IMR-90 (cell line): ENCODE measurements around the gene RUNX2. TPM values are rescaled to one million over a fixed set of nuclear protein-coding genes. Genes with fewer than 3 reads are reported as not detected.

ENCODE experiments used
- ATAC-seq: fragments of 200-7000 bp; cut with Tn5 transposase; 2 replicates; pipeline ENCODE4 v1.9.1; 2020; ENCODE audit warnings: low read depth, mild to moderate bottlenecking, moderate library complexity
- BruUV-seq: library from RNA; stranded (reverse); fragments of 400-500 nt; replicated peaks from 2 replicates; lab custom pipeline; 2021; lab: Mats Ljungman, UMichigan
- CTCF ChIA-PET: fragments of 300-600 bp; formaldehyde crosslinking; extraction: SDS; loops from one replicate; lab custom pipeline; 2021; ENCODE audit warnings: antibody characterized with exemption; lab: Yijun Ruan, JAX
- POLR2A ChIA-PET: fragments of 300-600 bp; sonication (Branson Sonifier 250); formaldehyde crosslinking; loops from one replicate; lab custom pipeline; 2022; ENCODE audit warnings: antibody characterized with exemption; ENCODE audit not compliant: unreplicated experiment; lab: Charles Lee
- DNase-seq: peaks from one replicate; pipeline ENCODE4 v3.0.0; 2013
- H2AFZ ChIP-seq: replicated peaks from 2 replicates; pipeline ENCODE3; 2013; ENCODE audit warnings: low read length, mild to moderate bottlenecking; ENCODE audit not compliant: poor library complexity
- H2AK5ac ChIP-seq: 2 replicates; pipeline ENCODE4 v1.6.1; 2013; ENCODE audit warnings: low read depth, low read length, inconsistent platforms
- H2AK9ac ChIP-seq: replicated peaks from 2 replicates; pipeline ENCODE3; 2013; ENCODE audit warnings: mild to moderate bottlenecking, low read depth, low read length, moderate library complexity; ENCODE audit not compliant: poor library complexity
- H2BK120ac ChIP-seq: 2 replicates; pipeline ENCODE4 v1.6.1; 2013; ENCODE audit warnings: low read depth, low read length, inconsistent platforms
- H2BK15ac ChIP-seq: 3 replicates; pipeline ENCODE4 v1.6.1; 2013; ENCODE audit warnings: low read depth, low read length, inconsistent platforms
- H2BK20ac ChIP-seq: 2 replicates; pipeline ENCODE4 v1.6.1; 2013; ENCODE audit warnings: low read depth, mild to moderate bottlenecking, inconsistent platforms, low read length, moderate library complexity
- H2BK5ac ChIP-seq: 2 replicates; pipeline ENCODE4 v1.6.1; 2013; ENCODE audit warnings: mild to moderate bottlenecking, low read depth, low read length, inconsistent platforms; ENCODE audit not compliant: poor library complexity, severe bottlenecking
- H3K14ac ChIP-seq: replicated peaks from 2 replicates; pipeline ENCODE4 v1.6.1; 2013; ENCODE audit warnings: low read depth, low read length, inconsistent platforms
- H3K18ac ChIP-seq: 2 replicates; pipeline ENCODE4 v1.6.1; 2013; ENCODE audit warnings: low read depth, low read length, control low read depth
- H3K23ac ChIP-seq: 2 replicates; pipeline ENCODE4 v1.6.1; 2013; ENCODE audit warnings: low read depth, low read length, inconsistent platforms
- H3K27ac ChIP-seq: 2 replicates; pipeline ENCODE4 v1.5.1; 2013; ENCODE audit warnings: mild to moderate bottlenecking, control low read depth, low read length; ENCODE audit not compliant: insufficient read depth
- H3K27me3 ChIP-seq: 2 replicates; pipeline ENCODE4 v1.6.1; 2013; ENCODE audit warnings: low read length; ENCODE audit not compliant: control insufficient read depth, insufficient read depth
- H3K36me3 ChIP-seq: 2 replicates; pipeline ENCODE4 v1.6.1; 2013; ENCODE audit warnings: low read length, mixed read lengths; ENCODE audit not compliant: control insufficient read depth, insufficient read depth
- H3K4ac ChIP-seq: 2 replicates; pipeline ENCODE4 v1.6.1; 2013; ENCODE audit warnings: low read depth, low read length, inconsistent platforms
- H3K4me1 ChIP-seq: 2 replicates; pipeline ENCODE4 v1.6.1; 2013; ENCODE audit warnings: low read length, mixed read lengths; ENCODE audit not compliant: control insufficient read depth, insufficient read depth
- H3K4me2 ChIP-seq: 2 replicates; pipeline ENCODE4 v1.6.1; 2013; ENCODE audit warnings: low read depth, mild to moderate bottlenecking, control low read depth, low read length, moderate library complexity
- H3K4me3 ChIP-seq: 2 replicates; pipeline ENCODE4 v1.5.1; 2013; ENCODE audit warnings: low read depth, mild to moderate bottlenecking, control low read depth, low read length, moderate library complexity; ENCODE audit not compliant: insufficient read depth
- H3K56ac ChIP-seq: 2 replicates; pipeline ENCODE4 v1.6.1; 2013; ENCODE audit warnings: low read length, inconsistent platforms; ENCODE audit not compliant: insufficient read depth; ENCODE audit errors: extremely low read depth
- H3K79me1 ChIP-seq, 2 experiments: 2 replicates each; pipeline ENCODE4 v1.6.1; 2013; ENCODE audit warnings: low read length in 2 of 2, inconsistent platforms in 1 of 2, low read depth in 1 of 2
- H3K9ac ChIP-seq: 2 replicates; pipeline ENCODE4 v1.6.1; 2013; ENCODE audit warnings: low read depth, low read length, control low read depth
- H3K9me1 ChIP-seq: 2 replicates; pipeline ENCODE4 v1.6.1; 2013; ENCODE audit warnings: low read length, inconsistent platforms; ENCODE audit not compliant: insufficient read depth
- H3K9me3 ChIP-seq: 2 replicates; pipeline ENCODE4 v1.6.1; 2013; ENCODE audit warnings: low read length; ENCODE audit not compliant: control insufficient read depth, insufficient read depth
- H4K20me1 ChIP-seq: 2 replicates; pipeline ENCODE4 v1.6.1; 2013; ENCODE audit warnings: low read length, inconsistent platforms; ENCODE audit not compliant: insufficient read depth
- H4K5ac ChIP-seq: 2 replicates; pipeline ENCODE4 v1.6.1; 2013; ENCODE audit warnings: mild to moderate bottlenecking, low read depth, low read length, control low read depth
- H4K8ac ChIP-seq, 2 experiments: 2 replicates each; pipeline ENCODE4 v1.6.1; 2013; ENCODE audit warnings: low read depth in 2 of 2, low read length in 2 of 2, control low read depth in 1 of 2, inconsistent platforms in 1 of 2
- H4K91ac ChIP-seq: 2 replicates; pipeline ENCODE4 v1.6.1; 2013; ENCODE audit warnings: low read depth, low read length, inconsistent platforms; ENCODE audit not compliant: insufficient read depth
- BHLHE40 ChIP-seq: fragments of 150-350 bp; IDR thresholded peaks from 2 replicates; pipeline ENCODE4 v1.6.1; 2016; ENCODE audit warnings: mild to moderate bottlenecking, low read depth, low read length
- CEBPB ChIP-seq: IDR thresholded peaks from 2 replicates; pipeline ENCODE4 v1.6.1; 2012; ENCODE audit warnings: low read depth, low read length, improper control_type of control experiment
- NFE2L2 ChIP-seq: fragments of 150-350 bp; IDR thresholded peaks from 2 replicates; pipeline ENCODE4 v1.6.1; 2016; ENCODE audit warnings: low read depth, mild to moderate bottlenecking, low read length
- RAD21 ChIP-seq: IDR thresholded peaks from 2 replicates; pipeline ENCODE4 v1.6.1; 2012; ENCODE audit warnings: low read length, improper control_type of control experiment
- WGBS, 2 experiments: methylation state at CpG; one replicate each; pipeline versions ENCODE4 v1.1.5 to v1.1.7; 2013; ENCODE audit warnings: missing lambda C conversion rate in 2 of 2; ENCODE audit not compliant: insufficient read length in 1 of 2; ENCODE audit errors: extremely low coverage in 2 of 2; 5-methylcytosine and 5-hydroxymethylcytosine counted together
- dilution Hi-C: fragments of 300-500 bp; cut with HindIII; formaldehyde crosslinking; loops from one replicate; pipeline ENCODE4 v1.14.3; 2018; ENCODE audit warnings: low sequenced_read_pairs; ENCODE audit not compliant: unreplicated experiment
- in situ Hi-C: fragments of 300-500 bp; cut with MboI; formaldehyde crosslinking; loops from 3 replicates; pipeline ENCODE4 v1.14.3; 2019; ENCODE audit warnings: low sequenced_read_pairs, inconsistent platforms, mixed read lengths
- intact Hi-C: fragments of 100-400 bp; cut with micrococcal nuclease; formaldehyde crosslinking; loops from 2 replicates; pipeline ENCODE4 v1.10.0; 2022
- polyA plus RNA-seq, 3 experiments: library from polyadenylated mRNA; depleted of rRNA; stranded (reverse); fragments of >200 nt; gene quantifications; 2 replicates each; pipeline ENCODE4 v1.2.3, GENCODE V29; 2012; ENCODE audit warnings: low replicate concordance in 1 of 3
- total RNA-seq: library from RNA; depleted of rRNA; stranded (reverse); fragments of >200 nt; gene quantifications from 2 replicates; pipeline ENCODE4 v1.2.3, GENCODE V29; 2012
- TF ChIP-seq, protein P1 (sequence below): fragments of 150-350 bp; IDR thresholded peaks from 2 replicates; pipeline ENCODE4 v1.6.1; 2017; ENCODE audit warnings: mild to moderate bottlenecking, antibody characterized with exemption, low read length, low read depth
- TF ChIP-seq, protein P2 (sequence below): conservative IDR thresholded peaks from 2 replicates; pipeline ENCODE4 v1.5.1; 2012; ENCODE audit warnings: mild to moderate bottlenecking, low read depth, low read length, improper control_type of control experiment

Gene RUNX2
- total and polyA plus RNA-seq, 2 of the 4 experiments (the other 2 are of a cell fraction) = 2.3 to 4.7 TPM

- intact Hi-C loops = no loop called here
- Histone ChIP-seq H3K9me1 (no peaks in the 10 kb centered on the region), H3K27ac (no peak overlapping the region), H4K91ac (no peak overlapping the region), H2AK9ac (no peak overlapping the region), H4K5ac (no peak overlapping the region), H3K36me3 (no peaks in the 10 kb centered on the region), H3K56ac (no peak overlapping the region), H3K4me1 (peaks cover 3% of the 10 kb centered on the region), H2AK5ac (no peak overlapping the region), H3K9me3 (no peaks in the 10 kb centered on the region), H4K20me1 (no peaks in the 10 kb centered on the region), H3K4ac (no peak overlapping the region), H3K4me3 (no peak overlapping the region), H2BK120ac (no peak overlapping the region), H2AFZ (no peak overlapping the region), H3K9ac (no peak overlapping the region), H3K18ac (no peak overlapping the region; the same call in 1 of the 2 replicates), H3K79me1 (no peaks in the 10 kb centered on the region), H4K8ac (no peak overlapping the region), H2BK5ac (no peak overlapping the region), H3K4me2 (no peak overlapping the region), H3K14ac (no peak overlapping the region), H2BK15ac (no peak overlapping the region), H3K23ac (no peak overlapping the region; the same call in 1 of the 2 replicates), H3K27me3 (no peaks in the 10 kb centered on the region), H2BK20ac (no peak overlapping the region)
- ATAC-seq (no peak), DNase-seq (peak; percentile 62)
- 60% methylated on average over 1 of the region's 5 CpGs; no CpG with 5 or more reads in 1 of the 2 experiments for WGBS, 2 experiments
- no peak for TF ChIP-seq NFE2L2
- no peak for TF ChIP-seq CEBPB
- TF ChIP-seq, protein P1, sequence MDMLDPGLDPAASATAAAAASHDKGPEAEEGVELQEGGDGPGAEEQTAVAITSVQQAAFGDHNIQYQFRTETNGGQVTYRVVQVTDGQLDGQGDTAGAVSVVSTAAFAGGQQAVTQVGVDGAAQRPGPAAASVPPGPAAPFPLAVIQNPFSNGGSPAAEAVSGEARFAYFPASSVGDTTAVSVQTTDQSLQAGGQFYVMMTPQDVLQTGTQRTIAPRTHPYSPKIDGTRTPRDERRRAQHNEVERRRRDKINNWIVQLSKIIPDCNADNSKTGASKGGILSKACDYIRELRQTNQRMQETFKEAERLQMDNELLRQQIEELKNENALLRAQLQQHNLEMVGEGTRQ = no peak
- TF ChIP-seq RAD21 = no peak
- no peak for TF ChIP-seq BHLHE40
- TF ChIP-seq, protein P2, sequence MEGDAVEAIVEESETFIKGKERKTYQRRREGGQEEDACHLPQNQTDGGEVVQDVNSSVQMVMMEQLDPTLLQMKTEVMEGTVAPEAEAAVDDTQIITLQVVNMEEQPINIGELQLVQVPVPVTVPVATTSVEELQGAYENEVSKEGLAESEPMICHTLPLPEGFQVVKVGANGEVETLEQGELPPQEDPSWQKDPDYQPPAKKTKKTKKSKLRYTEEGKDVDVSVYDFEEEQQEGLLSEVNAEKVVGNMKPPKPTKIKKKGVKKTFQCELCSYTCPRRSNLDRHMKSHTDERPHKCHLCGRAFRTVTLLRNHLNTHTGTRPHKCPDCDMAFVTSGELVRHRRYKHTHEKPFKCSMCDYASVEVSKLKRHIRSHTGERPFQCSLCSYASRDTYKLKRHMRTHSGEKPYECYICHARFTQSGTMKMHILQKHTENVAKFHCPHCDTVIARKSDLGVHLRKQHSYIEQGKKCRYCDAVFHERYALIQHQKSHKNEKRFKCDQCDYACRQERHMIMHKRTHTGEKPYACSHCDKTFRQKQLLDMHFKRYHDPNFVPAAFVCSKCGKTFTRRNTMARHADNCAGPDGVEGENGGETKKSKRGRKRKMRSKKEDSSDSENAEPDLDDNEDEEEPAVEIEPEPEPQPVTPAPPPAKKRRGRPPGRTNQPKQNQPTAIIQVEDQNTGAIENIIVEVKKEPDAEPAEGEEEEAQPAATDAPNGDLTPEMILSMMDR = no peak
- POLR2A ChIA-PET = interaction anchor here (0.6 kb wide), 1 partner anchor 537 kb away, joined by 3 read pairs; no protein-coding TSS in a partner anchor
- in situ Hi-C loops = no loop called here
- CTCF ChIA-PET = interaction anchor here (0.9 kb wide), 2 partner anchors 8 to 14 kb away, joined by 3 read pairs; no protein-coding TSS in a partner anchor
- dilution Hi-C loops = no loop called here
- no TSS peak for BruUV-seq
Measured at GRCh38 chr6:45387236-45387635, 59.1 kb downstream of the RUNX2 start.
